Measurements from ENCODE around the gene DNAJC11.

- TF ChIP-seq CTCF (IDR thresholded peaks at IDR 0.05) (no peak), POLR2A (IDR thresholded peaks at IDR 0.05) (no peak), POLR2AphosphoS5 (IDR thresholded peaks at IDR 0.05) (no peak)
Measured at GRCh38 chr1:6692956-6693355, 8.7 kb downstream of the DNAJC11 start.
